Measurements from ENCODE around the gene P4HA2.
A peak's percentile ranks its signal among the peaks of the same experiment; 100 is the strongest.

Gene P4HA2

GRCh38 chr5:132193165-132193694 is 34.4 kb downstream of the P4HA2 start:
- Histone ChIP-seq H3K4me1 (no peaks in the 10 kb centered on the region), H3K27me3 (no peaks in the 10 kb centered on the region), H3K9me3 (no peaks in the 10 kb centered on the region), H3K4me3 (no peak overlapping the region), H3K27ac (no peak overlapping the region), H3K36me3 (peaks cover 36 to 61% (median 44%) of the 10 kb centered on the region in 3 donors)
- no peak for TF ChIP-seq CTCF (IDR thresholded peaks at IDR 0.05)
- intact Hi-C loops (cut with DNase I; ENCODE audit: low total_unique reads) = no loop called here
- no peak for DNase-seq

GRCh38 chr5:132190161-132190817 is 37.4 kb downstream of the P4HA2 start:
- Histone ChIP-seq H3K36me3 (peaks cover 23 to 37% (median 28%) of the 10 kb centered on the region in 3 donors), H3K27me3 (no peaks in the 10 kb centered on the region), H3K4me1 (no peaks in the 10 kb centered on the region), H3K9me3 (no peaks in the 10 kb centered on the region), H3K4me3 (no peak overlapping the region), H3K27ac (no peak overlapping the region)
- intact Hi-C loops (cut with DNase I; ENCODE audit: low total_unique reads) = no loop called here
- no peak for DNase-seq
- peak; percentile 76 to 77 for TF ChIP-seq CTCF (IDR thresholded peaks at IDR 0.05)

DNA sequence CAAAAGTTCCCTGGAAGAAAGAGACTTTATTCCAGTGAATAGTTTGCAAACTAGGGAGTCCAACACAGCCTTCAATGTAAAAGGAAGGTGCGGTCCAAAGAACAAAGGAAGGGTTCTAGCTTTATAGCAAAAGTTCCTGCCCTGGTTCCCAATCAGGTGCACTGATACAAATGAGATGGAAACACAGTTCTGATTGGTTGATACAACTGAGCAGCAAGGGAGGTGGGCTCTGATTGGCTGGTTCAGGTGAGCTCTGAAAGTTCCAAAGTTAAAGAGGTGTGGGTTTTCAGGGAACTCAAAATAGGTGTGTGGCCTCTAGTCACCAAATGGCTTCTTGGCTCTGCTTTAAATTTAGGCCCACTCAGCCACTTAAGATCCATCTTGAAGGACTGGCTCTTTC is 43.1 kb downstream of the P4HA2 start:
- no peaks in the 10 kb centered on the region for H3K36me3 ChIP-seq
- H3K9me3 ChIP-seq = no peaks in the 10 kb centered on the region
- intact Hi-C loops (cut with DNase I; ENCODE audit: low total_unique reads) = no loop called here
- H3K4me1 ChIP-seq = peaks cover 0 to 6% (median 0%) of the 10 kb centered on the region in 4 donors
- H3K27ac ChIP-seq = no peak overlapping the region
- H3K27me3 ChIP-seq = no peaks in the 10 kb centered on the region
- no peak for TF ChIP-seq CTCF (IDR thresholded peaks at IDR 0.05)
- no peak for DNase-seq
- no peak overlapping the region for H3K4me3 ChIP-seq

GRCh38 chr5:132183723-132184122 is 43.9 kb downstream of the P4HA2 start:
- H3K4me3 ChIP-seq = no peak overlapping the region
- no peak for TF ChIP-seq CTCF (IDR thresholded peaks at IDR 0.05)
- no peaks in the 10 kb centered on the region for H3K36me3 ChIP-seq
- intact Hi-C loops (cut with DNase I; ENCODE audit: low total_unique reads) = no loop called here
- no peak for DNase-seq
- H3K27me3 ChIP-seq = no peaks in the 10 kb centered on the region
- no peak overlapping the region for H3K27ac ChIP-seq
- H3K4me1 ChIP-seq = peaks cover 0 to 6% (median 0%) of the 10 kb centered on the region in 4 donors
- H3K9me3 ChIP-seq = no peaks in the 10 kb centered on the region

GRCh38 chr5:132182359-132183040 is 45.2 kb downstream of the P4HA2 start:
- no peak for DNase-seq
- no peak overlapping the region for H3K27ac ChIP-seq
- peaks cover 0 to 6% (median 0%) of the 10 kb centered on the region in 4 donors for H3K4me1 ChIP-seq
- no peak overlapping the region for H3K4me3 ChIP-seq
- H3K36me3 ChIP-seq = no peaks in the 10 kb centered on the region
- no peaks in the 10 kb centered on the region for H3K27me3 ChIP-seq
- no peak for TF ChIP-seq CTCF (IDR thresholded peaks at IDR 0.05)
- no peaks in the 10 kb centered on the region for H3K9me3 ChIP-seq
- intact Hi-C loops (cut with DNase I; ENCODE audit: low total_unique reads) = no loop called here
